ENCODE measurements around the gene DDAH2. TPM values are rescaled to one million over a fixed set of nuclear protein-coding genes. Genes with fewer than 3 reads are reported as not detected.

DDAH2 gene
- total and polyA plus RNA-seq, 10 of the 15 experiments (the other 5 are each of a cell fraction or from before 2014, with no cell fraction given): 0.35 to 9.9 (median 6.2) TPM

- no peak for TF ChIP-seq NKRF (conservative IDR thresholded peaks at IDR 0.05)
Measured at GRCh38 chr6:31762356-31762755, 33.3 kb upstream of the DDAH2 start, which contains the start of gene SAPCD1 (continued).

GRCh38 chr6:31761343-31761742, 32.2 kb upstream of the DDAH2 start:
- Histone ChIP-seq H3K9me3 (replicated peaks; ENCODE audit: control insufficient read depth, insufficient read depth, low read length) (no peaks in the 10 kb centered on the region), H3K4me2 (ENCODE audit: control insufficient read depth, insufficient read depth) (no peak overlapping the region), H3K79me2 (ENCODE audit: control insufficient read depth, insufficient read depth, low read length) (no peaks in the 10 kb centered on the region), H3K4me3 (no peak overlapping the region), H3K27ac (ENCODE audit: control insufficient read depth, insufficient read depth) (no peak overlapping the region), H3K4me1 (ENCODE audit: control insufficient read depth, insufficient read depth, low read length) (no peaks in the 10 kb centered on the region), H4K20me1 (ENCODE audit: control insufficient read depth, insufficient read depth) (no peaks in the 10 kb centered on the region), H2AFZ (ENCODE audit: control insufficient read depth, low read depth, low read length) (no peak overlapping the region), H3K36me3 (ENCODE audit: control insufficient read depth in 2 of 2, insufficient read depth in 2 of 2, low read length in 1 of 2) (no peaks in the 10 kb centered on the region; a peak in 2 of 4 replicates), H3K27me3 (replicated peaks in 1 of 2; ENCODE audit: control insufficient read depth in 2 of 2, insufficient read depth in 2 of 2, low read length in 1 of 2) (no peaks in the 10 kb centered on the region), H3K9ac (ENCODE audit: control insufficient read depth, insufficient read depth, low read length) (no peak overlapping the region)
- in situ Hi-C loops (cut with MboI): no loop called here
- FAIRE-seq (no peak), DNase-seq (ENCODE audit: low read depth, low spot score) (no peak), ATAC-seq (no peak)
- intact Hi-C loops (cut with micrococcal nuclease; ENCODE audit: unreplicated experiment): no loop called here
- 90% methylated on average over 8 of the region's 8 CpGs for WGBS (ENCODE audit: insufficient coverage, insufficient replicate concordance, low lambda C conversion rate, missing lambda C conversion rate)
- RAD21 ChIA-PET (ENCODE audit: unreplicated experiment): interaction anchor here (0.6 kb wide), 1 partner anchor 8 kb away, joined by 3 read pairs; no protein-coding TSS in a partner anchor
- POLR2A ChIA-PET: interaction anchor here (0.5 kb wide), 1 partner anchor 78 kb away, joined by 9 read pairs; no protein-coding TSS in a partner anchor
- CTCF ChIA-PET: no interaction called here
- BruUV-seq (replicated peaks): no TSS peak
- SMC1A ChIA-PET (ENCODE audit: uncharacterized antibody, unreplicated experiment): interaction anchor here (1.1 kb wide), 1 partner anchor 32 kb away, joined by 3 read pairs; the partner anchor contains the start of gene DDAH2
- TF ChIP-seq SKIL (IDR thresholded peaks at IDR 0.05; ENCODE audit: low read depth, poor library complexity, severe bottlenecking) (no peak), ATF2 (IDR thresholded peaks at IDR 0.05; ENCODE audit: low read length) (no peak), HDGF (IDR thresholded peaks at IDR 0.05) (no peak), CEBPB (IDR thresholded peaks at IDR 0.05; ENCODE audit: borderline replicate concordance in 1 of 2, low read depth in 2 of 2, low read length in 2 of 2) (no peak), ZNF207 (IDR thresholded peaks at IDR 0.05; ENCODE audit: borderline replicate concordance) (no peak), GABPA (IDR thresholded peaks at IDR 0.05; ENCODE audit: low read depth) (no peak), CUX1 (IDR thresholded peaks at IDR 0.05; ENCODE audit: insufficient replicate concordance, low read depth, low read length) (no peak), STAT3 (IDR thresholded peaks at IDR 0.05; ENCODE audit: low read depth, low read length) (no peak), MTA2 (IDR thresholded peaks at IDR 0.05; ENCODE audit: low read depth) (no peak), PAX5 (IDR thresholded peaks at IDR 0.05; ENCODE audit: borderline replicate concordance, low read depth, low read length) (no peak), BRCA1 (IDR thresholded peaks at IDR 0.05; ENCODE audit: low read depth, low read length) (no peak)
